NB4 (cell line): ENCODE data around the gene MTAP.

Source experiments
- CTCF ChIP-seq: IDR thresholded peaks from one replicate; pipeline ENCODE4 v1.5.1; 2012; ENCODE audit warnings: low read depth, low read length
- MYC ChIP-seq: IDR thresholded peaks from 2 replicates; pipeline ENCODE4 v1.6.1; 2011; ENCODE audit warnings: low read depth, low read length
- POLR2A ChIP-seq: IDR thresholded peaks from 2 replicates; pipeline ENCODE4 v1.6.1; 2011; ENCODE audit warnings: mild to moderate bottlenecking; ENCODE audit not compliant: insufficient read length; ENCODE audit errors: extremely low read depth

- TF ChIP-seq CTCF (no peak), POLR2A (no peak), MYC (no peak)
Observed at GRCh38 chr9:21758540-21758939, 43.9 kb upstream of the MTAP start.
